H4 (cell line): Measurements from ENCODE around the gene RC3H2. TPM values are rescaled to one million over a fixed set of nuclear protein-coding genes. Genes with fewer than 3 reads are reported as not detected.
A peak's percentile ranks its signal among the peaks of the same experiment; 100 is the strongest.
"Not testable (repeated sequence)": the region's sequence is repeated elsewhere in the genome, so short reads cannot be mapped to it uniquely, and the experiment has no call there.

Experiments
- DNase-seq: peaks from one replicate; pipeline ENCODE4 v3.0.0-alpha.2; 2015; ENCODE audit warnings: low spot score
- total RNA-seq: library from RNA; depleted of rRNA; stranded (reverse); fragments of >200 nt; shearing (Covaris generic); gene quantifications from 2 replicates; pipeline ENCODE4 v1.2.3, GENCODE V29; 2014

RC3H2 gene
- total RNA-seq, 1 experiment from 2014 or later, result 28.7 TPM

- DNase-seq, result no peak
Measured at GRCh38 chr9:122929796-122930354, 24.7 kb upstream of the RC3H2 start.

GRCh38 chr9:122923947-122924346, 18.8 kb upstream of the RC3H2 start:
- DNase-seq, result no peak

- DNase-seq, result no peak
Measured at GRCh38 chr9:122922713-122923112, 17.6 kb upstream of the RC3H2 start.

- no peak for DNase-seq
Measured at GRCh38 chr9:122918310-122918709, 13.2 kb upstream of the RC3H2 start.

- DNase-seq, result peak; percentile 72
Measured at GRCh38 chr9:122912964-122913673, 8.0 kb upstream of the RC3H2 start, which contains the start of gene ZBTB6. Gene ZBTB6 (minus strand): TSS chr9:122913323. CDS start chr9:122912072, 1,251 bp downstream.

- DNase-seq, result no peak
Measured at GRCh38 chr9:122912671-122912963, 7.5 kb upstream of the RC3H2 start.

GRCh38 chr9:122906122-122906521, 963 bp upstream of the RC3H2 start:
- not testable (repeated sequence) for DNase-seq

GRCh38 chr9:122904466-122904822, 715 bp downstream of the RC3H2 start:
- DNase-seq, result peak; percentile 6

- DNase-seq, result no peak
Measured at GRCh38 chr9:122900791-122901190, 4.4 kb downstream of the RC3H2 start.

GRCh38 chr9:122897969-122898368, 7.2 kb downstream of the RC3H2 start:
- no peak for DNase-seq

- DNase-seq, result no peak
Measured at GRCh38 chr9:122888480-122888879, 16.7 kb downstream of the RC3H2 start.

GRCh38 chr9:122883125-122883524, 22.0 kb downstream of the RC3H2 start:
- no peak for DNase-seq

GRCh38 chr9:122879443-122879842, 25.7 kb downstream of the RC3H2 start:
- no peak for DNase-seq

GRCh38 chr9:122875523-122875922, 29.6 kb downstream of the RC3H2 start:
- DNase-seq, result no peak

GRCh38 chr9:122867276-122867675, 37.9 kb downstream of the RC3H2 start:
- not testable (repeated sequence) for DNase-seq

- DNase-seq, result no peak
Measured at GRCh38 chr9:122866079-122866478, 39.1 kb downstream of the RC3H2 start.

GRCh38 chr9:122865300-122865699, 39.9 kb downstream of the RC3H2 start:
- DNase-seq, result no peak

- no peak for DNase-seq
Measured at GRCh38 chr9:122863407-122863806, 41.8 kb downstream of the RC3H2 start.

GRCh38 chr9:122860319-122861142, 44.6 kb downstream of the RC3H2 start:
- DNase-seq, result peak; percentile 10

GRCh38 chr9:122857815-122858214, 47.3 kb downstream of the RC3H2 start:
- no peak for DNase-seq

- not testable (repeated sequence) for DNase-seq
Measured at GRCh38 chr9:122852085-122852786, 52.9 kb downstream of the RC3H2 start.

- no peak for DNase-seq
Measured at GRCh38 chr9:122848256-122848943, 56.8 kb downstream of the RC3H2 start.
